ENCODE measurements around the gene RXFP4.

The RXFP4 gene

DNA sequence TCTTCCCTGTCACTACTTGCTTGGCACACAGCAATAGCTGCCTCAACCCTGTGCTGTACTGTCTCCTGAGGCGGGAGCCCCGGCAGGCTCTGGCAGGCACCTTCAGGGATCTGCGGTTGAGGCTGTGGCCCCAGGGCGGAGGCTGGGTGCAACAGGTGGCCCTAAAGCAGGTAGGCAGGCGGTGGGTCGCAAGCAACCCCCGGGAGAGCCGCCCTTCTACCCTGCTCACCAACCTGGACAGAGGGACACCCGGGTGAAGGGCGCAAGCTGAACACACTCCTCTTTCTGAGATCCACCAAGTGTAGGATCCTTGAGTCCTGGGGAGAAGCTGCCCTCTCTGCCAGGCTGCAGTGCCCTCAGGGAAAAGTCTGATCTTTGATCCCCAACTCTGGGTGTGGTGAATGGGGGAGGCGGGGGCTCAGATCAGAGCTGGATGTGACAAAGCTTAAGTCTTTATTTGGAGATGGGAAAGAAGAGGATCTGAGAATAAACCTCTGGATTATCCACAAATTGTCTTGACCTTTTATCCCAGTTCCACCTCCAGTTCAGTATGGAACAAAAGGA is 1.2 kb downstream of the RXFP4 start:
- H2BK120ac ChIP-seq (ENCODE audit: low read depth, low read length): no peak overlapping the region
- H3K9ac ChIP-seq (ENCODE audit: low read length): no peak overlapping the region
- H2AK5ac ChIP-seq (ENCODE audit: low read length, severe bottlenecking): no peak overlapping the region
- H3K4me1 ChIP-seq (ENCODE audit: control insufficient read depth, insufficient read depth, low read depth, low read length): peaks cover 19% of the 10 kb centered on the region
- H4K91ac ChIP-seq (ENCODE audit: low read length): no peak overlapping the region
- no peaks in the 10 kb centered on the region for H3K27me3 ChIP-seq (ENCODE audit: control insufficient read depth in 1 of 2, insufficient read depth in 1 of 2, low read length in 2 of 2)
- H3K4me3 ChIP-seq (ENCODE audit: insufficient read depth in 1 of 2, low read depth in 1 of 2, low read length in 2 of 2): no peak overlapping the region
- H2BK5ac ChIP-seq (ENCODE audit: low read depth, low read length, poor library complexity, severe bottlenecking): no peak overlapping the region
- WGBS: 96% methylated on average over 10 of the region's 11 CpGs
- no peak overlapping the region for H3K4ac ChIP-seq (ENCODE audit: low read depth in 1 of 2, low read length in 2 of 2)
- H3K18ac ChIP-seq (ENCODE audit: low read depth in 1 of 2, low read length in 2 of 2): no peak overlapping the region
- H3K36me3 ChIP-seq (ENCODE audit: control insufficient read depth in 1 of 2, insufficient read depth in 2 of 2, low read depth in 1 of 2, low read length in 2 of 2): peaks cover 25 to 26% of the 10 kb centered on the region in 2 experiments
- no peak for DNase-seq
- no peak overlapping the region for H3K14ac ChIP-seq (ENCODE audit: low read length in 2 of 2)
- H2BK15ac ChIP-seq (ENCODE audit: low read depth, poor library complexity, severe bottlenecking): no peak overlapping the region
- H4K8ac ChIP-seq (ENCODE audit: low read length): no peak overlapping the region
- H3K9me3 ChIP-seq (ENCODE audit: control insufficient read depth, low read length): no peaks in the 10 kb centered on the region
- H3K23ac ChIP-seq (ENCODE audit: low read length in 2 of 2): no peak overlapping the region
- no peaks in the 10 kb centered on the region for H3K79me1 ChIP-seq (replicated peaks; ENCODE audit: low read length, poor library complexity, severe bottlenecking)
- H3K27ac ChIP-seq (ENCODE audit: low read length, poor library complexity, severe bottlenecking): no peak overlapping the region
- H3K4me2 ChIP-seq (ENCODE audit: low read length, poor library complexity, severe bottlenecking): no peak overlapping the region
- H2AFZ ChIP-seq (ENCODE audit: low read depth, low read length): no peak overlapping the region
- no peak overlapping the region for H2BK12ac ChIP-seq (ENCODE audit: low read length in 2 of 2)

DNA sequence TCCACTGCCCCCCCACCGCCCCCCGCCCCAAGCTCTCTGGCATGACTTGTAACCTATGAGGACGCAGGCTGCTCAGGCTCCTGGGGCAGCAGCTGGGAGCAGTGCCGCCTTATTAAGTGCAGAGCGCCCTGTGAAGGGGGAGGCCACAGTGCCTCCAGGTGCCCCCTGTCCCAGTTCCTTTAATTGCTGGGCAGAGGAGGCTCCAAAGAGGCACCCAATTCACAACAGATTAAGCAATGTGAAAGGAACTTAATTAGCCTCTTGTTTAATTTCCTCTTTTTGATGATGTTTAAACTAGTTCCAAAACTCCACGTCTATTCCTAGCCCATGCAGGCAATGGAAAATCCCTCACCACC is 3.0 kb downstream of the RXFP4 start:
- Histone ChIP-seq H2BK12ac (ENCODE audit: low read length in 2 of 2) (no peak overlapping the region), H4K8ac (ENCODE audit: low read length) (no peak overlapping the region), H3K14ac (ENCODE audit: low read length in 2 of 2) (no peak overlapping the region), H3K9me3 (ENCODE audit: control insufficient read depth, low read length) (no peaks in the 10 kb centered on the region), H3K4me3 (ENCODE audit: insufficient read depth in 1 of 2, low read depth in 1 of 2, low read length in 2 of 2) (no peak overlapping the region), H3K23ac (ENCODE audit: low read length in 2 of 2) (no peak overlapping the region), H3K4me2 (ENCODE audit: low read length, poor library complexity, severe bottlenecking) (no peak overlapping the region), H2AFZ (ENCODE audit: low read depth, low read length) (no peak overlapping the region), H4K91ac (ENCODE audit: low read length) (no peak overlapping the region), H2BK120ac (ENCODE audit: low read depth, low read length) (no peak overlapping the region), H2BK5ac (ENCODE audit: low read depth, low read length, poor library complexity, severe bottlenecking) (no peak overlapping the region), H3K18ac (ENCODE audit: low read depth in 1 of 2, low read length in 2 of 2) (no peak overlapping the region), H2BK15ac (ENCODE audit: low read depth, poor library complexity, severe bottlenecking) (no peak overlapping the region), H3K79me1 (replicated peaks; ENCODE audit: low read length, poor library complexity, severe bottlenecking) (peaks cover 2% of the 10 kb centered on the region), H2AK5ac (ENCODE audit: low read length, severe bottlenecking) (no peak overlapping the region), H3K36me3 (ENCODE audit: control insufficient read depth in 1 of 2, insufficient read depth in 2 of 2, low read depth in 1 of 2, low read length in 2 of 2) (peaks cover 39 to 42% of the 10 kb centered on the region in 2 experiments), H3K4me1 (ENCODE audit: control insufficient read depth, insufficient read depth, low read depth, low read length) (peaks cover 19% of the 10 kb centered on the region), H3K9ac (ENCODE audit: low read length) (no peak overlapping the region), H3K4ac (ENCODE audit: low read depth in 1 of 2, low read length in 2 of 2) (no peak overlapping the region), H3K27me3 (ENCODE audit: control insufficient read depth in 1 of 2, insufficient read depth in 1 of 2, low read length in 2 of 2) (no peaks in the 10 kb centered on the region), H3K27ac (ENCODE audit: low read length, poor library complexity, severe bottlenecking) (no peak overlapping the region)
- 74% methylated on average over 6 of the region's 6 CpGs for WGBS
- no peak for DNase-seq

DNA sequence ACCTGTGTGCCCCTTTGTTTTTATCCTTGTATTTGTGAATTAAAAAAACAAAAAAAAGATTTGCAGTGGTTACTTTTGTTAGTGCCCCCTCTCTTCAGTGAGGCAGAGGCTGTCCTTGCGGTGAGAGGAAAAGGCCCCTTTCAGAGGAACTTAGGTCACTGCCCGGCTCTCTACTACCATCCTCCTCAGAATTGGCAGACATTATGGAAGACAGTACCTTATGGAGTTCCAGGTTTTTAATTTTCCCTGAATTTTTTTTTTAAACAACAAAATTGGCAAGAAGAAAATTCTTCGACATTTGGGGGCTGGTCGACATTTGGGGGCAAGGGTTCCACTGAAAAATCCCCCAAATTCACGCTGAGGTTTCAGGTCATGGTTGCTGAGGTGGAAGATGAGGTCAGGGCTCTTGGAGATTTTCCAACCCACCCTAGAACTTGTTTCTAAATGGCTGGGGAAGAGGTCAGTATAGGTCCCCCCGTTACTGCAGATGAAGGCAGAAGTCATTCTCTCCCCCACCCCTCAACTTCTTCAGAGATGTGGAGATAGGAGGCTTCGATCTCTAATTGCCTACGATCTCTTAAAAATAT is 5.3 kb downstream of the RXFP4 start:
- Histone ChIP-seq H2AFZ (ENCODE audit: low read depth, low read length) (no peak overlapping the region), H2BK12ac (ENCODE audit: low read length in 2 of 2) (no peak overlapping the region), H3K27me3 (ENCODE audit: control insufficient read depth in 1 of 2, insufficient read depth in 1 of 2, low read length in 2 of 2) (no peaks in the 10 kb centered on the region), H3K27ac (ENCODE audit: low read length, poor library complexity, severe bottlenecking) (no peak overlapping the region), H3K4me2 (ENCODE audit: low read length, poor library complexity, severe bottlenecking) (no peak overlapping the region), H2BK15ac (ENCODE audit: low read depth, poor library complexity, severe bottlenecking) (no peak overlapping the region), H3K18ac (ENCODE audit: low read depth in 1 of 2, low read length in 2 of 2) (no peak overlapping the region), H3K9ac (ENCODE audit: low read length) (peak overlapping the region; percentile 3), H4K91ac (ENCODE audit: low read length) (no peak overlapping the region), H3K4me1 (ENCODE audit: control insufficient read depth, insufficient read depth, low read depth, low read length) (peaks cover 6% of the 10 kb centered on the region), H2BK5ac (ENCODE audit: low read depth, low read length, poor library complexity, severe bottlenecking) (no peak overlapping the region), H3K4ac (ENCODE audit: low read depth in 1 of 2, low read length in 2 of 2) (no peak overlapping the region), H3K14ac (ENCODE audit: low read length in 2 of 2) (no peak overlapping the region), H2BK120ac (ENCODE audit: low read depth, low read length) (no peak overlapping the region), H3K23ac (ENCODE audit: low read length in 2 of 2) (no peak overlapping the region), H3K4me3 (ENCODE audit: insufficient read depth in 1 of 2, low read depth in 1 of 2, low read length in 2 of 2) (no peak overlapping the region), H2AK5ac (ENCODE audit: low read length, severe bottlenecking) (no peak overlapping the region), H3K79me1 (replicated peaks; ENCODE audit: low read length, poor library complexity, severe bottlenecking) (peaks cover 9% of the 10 kb centered on the region), H3K9me3 (ENCODE audit: control insufficient read depth, low read length) (no peaks in the 10 kb centered on the region), H3K36me3 (ENCODE audit: control insufficient read depth in 1 of 2, insufficient read depth in 2 of 2, low read depth in 1 of 2, low read length in 2 of 2) (peaks cover 61 to 65% of the 10 kb centered on the region in 2 experiments), H4K8ac (ENCODE audit: low read length) (no peak overlapping the region)
- 98% methylated on average over 6 of the region's 8 CpGs for WGBS
- DNase-seq: no peak

DNA sequence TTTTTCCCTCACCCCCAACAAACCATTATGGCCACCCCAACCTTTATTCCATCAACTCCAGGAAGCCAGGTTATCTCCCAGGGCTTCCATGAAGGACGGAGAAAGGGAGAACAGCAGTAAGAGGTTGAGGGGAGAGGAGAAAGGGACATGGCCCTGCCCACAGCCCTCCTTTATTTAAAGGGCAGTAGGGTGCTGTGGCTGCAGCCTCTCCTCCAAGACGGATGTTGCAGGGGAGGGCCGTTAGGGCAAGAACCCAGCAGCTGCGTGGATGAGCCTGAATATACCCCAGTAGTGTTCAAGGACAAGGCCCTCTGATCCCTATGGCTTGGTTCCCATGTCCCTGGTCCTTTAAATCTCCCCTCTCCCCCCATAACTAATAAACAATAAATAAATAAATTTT is 5.9 kb downstream of the RXFP4 start:
- Histone ChIP-seq H3K4me3 (ENCODE audit: insufficient read depth in 1 of 2, low read depth in 1 of 2, low read length in 2 of 2) (peak overlapping the region in 1 of 2 experiments; percentile 23), H3K9ac (ENCODE audit: low read length) (no peak overlapping the region), H3K27me3 (ENCODE audit: control insufficient read depth in 1 of 2, insufficient read depth in 1 of 2, low read length in 2 of 2) (no peaks in the 10 kb centered on the region), H3K9me3 (ENCODE audit: control insufficient read depth, low read length) (no peaks in the 10 kb centered on the region), H2AFZ (ENCODE audit: low read depth, low read length) (no peak overlapping the region), H4K8ac (ENCODE audit: low read length) (no peak overlapping the region), H3K79me1 (replicated peaks; ENCODE audit: low read length, poor library complexity, severe bottlenecking) (peaks cover 15% of the 10 kb centered on the region), H3K4ac (ENCODE audit: low read depth in 1 of 2, low read length in 2 of 2) (no peak overlapping the region), H2AK5ac (ENCODE audit: low read length, severe bottlenecking) (no peak overlapping the region), H2BK15ac (ENCODE audit: low read depth, poor library complexity, severe bottlenecking) (no peak overlapping the region), H2BK12ac (ENCODE audit: low read length in 2 of 2) (no peak overlapping the region), H3K23ac (ENCODE audit: low read length in 2 of 2) (no peak overlapping the region), H2BK5ac (ENCODE audit: low read depth, low read length, poor library complexity, severe bottlenecking) (peak overlapping the region; percentile 11), H3K4me1 (ENCODE audit: control insufficient read depth, insufficient read depth, low read depth, low read length) (peaks cover 4% of the 10 kb centered on the region), H3K4me2 (ENCODE audit: low read length, poor library complexity, severe bottlenecking) (no peak overlapping the region), H2BK120ac (ENCODE audit: low read depth, low read length) (no peak overlapping the region), H3K36me3 (ENCODE audit: control insufficient read depth in 1 of 2, insufficient read depth in 2 of 2, low read depth in 1 of 2, low read length in 2 of 2) (peaks cover 66 to 67% of the 10 kb centered on the region in 2 experiments), H4K91ac (ENCODE audit: low read length) (no peak overlapping the region), H3K18ac (ENCODE audit: low read depth in 1 of 2, low read length in 2 of 2) (no peak overlapping the region), H3K27ac (ENCODE audit: low read length, poor library complexity, severe bottlenecking) (no peak overlapping the region), H3K14ac (ENCODE audit: low read length in 2 of 2) (no peak overlapping the region)
- WGBS: 91% methylated on average over 4 of the region's 4 CpGs
- no peak for DNase-seq

Data from mesenchymal stem cell (in vitro differentiated cells and primary cell).